T-helper 22 cell (primary cell): Measurements from ENCODE around the gene PDZD4.

ENCODE experiments used
- DNase-seq: peaks from one replicate; pipeline ENCODE4 v3.0.0-alpha.2; 2020; ENCODE audit warnings: low read depth

PDZD4 gene

GRCh38 chrX:153867139-153867538 is 36.8 kb upstream of the PDZD4 start:
- no peak for DNase-seq

GRCh38 chrX:153866302-153867019 is 36.1 kb upstream of the PDZD4 start:
- DNase-seq, result no peak

GRCh38 chrX:153865685-153866084 is 35.3 kb upstream of the PDZD4 start:
- DNase-seq, result no peak

- DNase-seq, result no peak
Measured at GRCh38 chrX:153865321-153865580, 34.9 kb upstream of the PDZD4 start.

- DNase-seq, result no peak
Measured at GRCh38 chrX:153864561-153865320, 34.4 kb upstream of the PDZD4 start.

GRCh38 chrX:153864101-153864500 is 33.8 kb upstream of the PDZD4 start:
- DNase-seq, result no peak

GRCh38 chrX:153863251-153863991 is 33.1 kb upstream of the PDZD4 start:
- DNase-seq, result no peak

- DNase-seq, result no peak
Measured at GRCh38 chrX:153862369-153863250, 32.3 kb upstream of the PDZD4 start.

- DNase-seq, result no peak
Measured at GRCh38 chrX:153861733-153862310, 31.5 kb upstream of the PDZD4 start.

- DNase-seq, result no peak
Measured at GRCh38 chrX:153861151-153861550, 30.8 kb upstream of the PDZD4 start.

GRCh38 chrX:153857348-153857903 is 27.1 kb upstream of the PDZD4 start:
- DNase-seq, result no peak

GRCh38 chrX:153854702-153855101 is 24.4 kb upstream of the PDZD4 start:
- DNase-seq, result no peak

GRCh38 chrX:153853902-153854267 is 23.5 kb upstream of the PDZD4 start:
- no peak for DNase-seq

- DNase-seq, result no peak
Measured at GRCh38 chrX:153853180-153853901, 23.0 kb upstream of the PDZD4 start.

- no peak for DNase-seq
Measured at GRCh38 chrX:153851981-153852380, 21.6 kb upstream of the PDZD4 start.

GRCh38 chrX:153848325-153848724 is 18.0 kb upstream of the PDZD4 start:
- DNase-seq, result no peak

- no peak for DNase-seq
Measured at GRCh38 chrX:153845842-153846241, 15.5 kb upstream of the PDZD4 start.

GRCh38 chrX:153845195-153845594 is 14.9 kb upstream of the PDZD4 start:
- no peak for DNase-seq

GRCh38 chrX:153844509-153845082 is 14.3 kb upstream of the PDZD4 start:
- DNase-seq, result no peak

- no peak for DNase-seq
Measured at GRCh38 chrX:153836921-153837320, 6.6 kb upstream of the PDZD4 start.

GRCh38 chrX:153832728-153833127 is 2.4 kb upstream of the PDZD4 start:
- DNase-seq, result no peak
